Measurements from ENCODE around the gene MATK.

MATK gene

GRCh38 chr19:3768015-3768747 lies 18.0 kb downstream of the MATK start:
- TF ChIP-seq FOXP2 (optimal IDR thresholded peaks at IDR 0.05; ENCODE audit: borderline replicate concordance, extremely low read depth, extremely low read length, insufficient read depth) (no peak), REST (IDR thresholded peaks at IDR 0.05; ENCODE audit: insufficient read depth in 1 of 2, low read depth in 2 of 2, low read length in 2 of 2) (no peak), POLR2AphosphoS5 (IDR thresholded peaks at IDR 0.05; ENCODE audit: low read depth, low read length) (no peak), TAF1 (IDR thresholded peaks at IDR 0.05; ENCODE audit: borderline replicate concordance, insufficient read depth, low read length) (no peak), SIN3A (IDR thresholded peaks at IDR 0.05; ENCODE audit: borderline replicate concordance, insufficient read depth, low read length) (no peak)

- no peak for TF ChIP-seq FOXP2 (optimal IDR thresholded peaks at IDR 0.05; ENCODE audit: borderline replicate concordance, extremely low read depth, extremely low read length, insufficient read depth)
- no peak for TF ChIP-seq SIN3A (IDR thresholded peaks at IDR 0.05; ENCODE audit: borderline replicate concordance, insufficient read depth, low read length)
- TF ChIP-seq TAF1 (IDR thresholded peaks at IDR 0.05; ENCODE audit: borderline replicate concordance, insufficient read depth, low read length) = no peak
- TF ChIP-seq REST (IDR thresholded peaks at IDR 0.05; ENCODE audit: insufficient read depth in 1 of 2, low read depth in 2 of 2, low read length in 2 of 2) = no peak
- TF ChIP-seq POLR2AphosphoS5 (IDR thresholded peaks at IDR 0.05; ENCODE audit: low read depth, low read length) = no peak
Observed at GRCh38 chr19:3767050-3767449, 19.1 kb downstream of the MATK start.

- TF ChIP-seq SIN3A (IDR thresholded peaks at IDR 0.05; ENCODE audit: borderline replicate concordance, insufficient read depth, low read length) = no peak
- TF ChIP-seq FOXP2 (optimal IDR thresholded peaks at IDR 0.05; ENCODE audit: borderline replicate concordance, extremely low read depth, extremely low read length, insufficient read depth) = no peak
- TF ChIP-seq TAF1 (IDR thresholded peaks at IDR 0.05; ENCODE audit: borderline replicate concordance, insufficient read depth, low read length) = no peak
- no peak for TF ChIP-seq POLR2AphosphoS5 (IDR thresholded peaks at IDR 0.05; ENCODE audit: low read depth, low read length)
- TF ChIP-seq REST (IDR thresholded peaks at IDR 0.05; ENCODE audit: insufficient read depth in 1 of 2, low read depth in 2 of 2, low read length in 2 of 2) = no peak
Observed at GRCh38 chr19:3766520-3766919, 19.7 kb downstream of the MATK start.

- TF ChIP-seq SIN3A (IDR thresholded peaks at IDR 0.05; ENCODE audit: borderline replicate concordance, insufficient read depth, low read length) (no peak), POLR2AphosphoS5 (IDR thresholded peaks at IDR 0.05; ENCODE audit: low read depth, low read length) (no peak), TAF1 (IDR thresholded peaks at IDR 0.05; ENCODE audit: borderline replicate concordance, insufficient read depth, low read length) (no peak), FOXP2 (optimal IDR thresholded peaks at IDR 0.05; ENCODE audit: borderline replicate concordance, extremely low read depth, extremely low read length, insufficient read depth) (no peak), REST (IDR thresholded peaks at IDR 0.05; ENCODE audit: insufficient read depth in 1 of 2, low read depth in 2 of 2, low read length in 2 of 2) (no peak)
Observed at GRCh38 chr19:3765121-3765520, 21.1 kb downstream of the MATK start.

Data from PFSK-1 (cell line).